ENCODE measurements around the gene ANXA7.

Gene ANXA7

GRCh38 chr10:73444457-73444856 is 30.6 kb upstream of the ANXA7 start:
- no peak for TF ChIP-seq CTCF (IDR thresholded peaks at IDR 0.05; ENCODE audit: low read depth, low read length)
- no peak for DNase-seq (ENCODE audit: extremely low read depth, low read depth)

- TF ChIP-seq CTCF (IDR thresholded peaks at IDR 0.05; ENCODE audit: low read depth, low read length): no peak
- no peak for DNase-seq (ENCODE audit: extremely low read depth, low read depth)
Measured at GRCh38 chr10:73439605-73440312, 25.9 kb upstream of the ANXA7 start.

GRCh38 chr10:73439055-73439454 is 25.2 kb upstream of the ANXA7 start:
- no peak for DNase-seq (ENCODE audit: extremely low read depth, low read depth)
- no peak for TF ChIP-seq CTCF (IDR thresholded peaks at IDR 0.05; ENCODE audit: low read depth, low read length)

GRCh38 chr10:73433538-73433867 is 19.6 kb upstream of the ANXA7 start, which contains the start of gene MSS51:
Gene MSS51 (minus strand): TSS chr10:73433561. CDS start chr10:73428284, 5,277 bp downstream.
- TF ChIP-seq CTCF (IDR thresholded peaks at IDR 0.05; ENCODE audit: low read depth, low read length): no peak
- DNase-seq (ENCODE audit: extremely low read depth, low read depth): no peak

- no peak for TF ChIP-seq CTCF (IDR thresholded peaks at IDR 0.05; ENCODE audit: low read depth, low read length)
- no peak for DNase-seq (ENCODE audit: extremely low read depth, low read depth)
Measured at GRCh38 chr10:73432646-73433537, 19.0 kb upstream of the ANXA7 start.

GRCh38 chr10:73426318-73426717 is 12.5 kb upstream of the ANXA7 start:
- no peak for TF ChIP-seq CTCF (IDR thresholded peaks at IDR 0.05; ENCODE audit: low read depth, low read length)
- DNase-seq (ENCODE audit: extremely low read depth, low read depth): no peak

GRCh38 chr10:73424478-73424877 is 10.6 kb upstream of the ANXA7 start:
- DNase-seq (ENCODE audit: extremely low read depth, low read depth): no peak

More at GRCh38 chr10:73424478-73424877, 10.6 kb upstream of the ANXA7 start:
- TF ChIP-seq CTCF (IDR thresholded peaks at IDR 0.05; ENCODE audit: low read depth, low read length): no peak

All from AG09319 (cell line).